B cell (primary cell): ENCODE data around the gene PHC3. TPM values are rescaled to one million over a fixed set of nuclear protein-coding genes. Genes with fewer than 3 reads are reported as not detected.
A peak's percentile ranks its signal among the peaks of the same experiment; 100 is the strongest.

ENCODE experiments used
- ATAC-seq: fragments of 200-7000 bp; cut with Tn5 transposase; one replicate; pipeline ENCODE4 v1.10.0; 2021; ENCODE audit warnings: low read depth, mild to moderate bottlenecking, moderate number of reproducible peaks, moderate library complexity
- CTCF ChIA-PET: fragments of 350-600 bp; sonication (Branson Sonifier 250); formaldehyde crosslinking; loops from one replicate; lab custom pipeline; 2021; ENCODE audit warnings: antibody characterized with exemption, inconsistent platforms; lab: Charles Lee
- POLR2A ChIA-PET: fragments of 350-600 bp; sonication (Branson Sonifier 250); formaldehyde crosslinking; loops from one replicate; lab custom pipeline; 2021; ENCODE audit warnings: antibody characterized with exemption; lab: Charles Lee
- DNase-seq: peaks from one replicate; pipeline ENCODE4 v3.0.0; 2013
- H2AFZ ChIP-seq: 2 replicates; pipeline ENCODE4 v1.6.1; 2012; ENCODE audit warnings: mild to moderate bottlenecking, low read depth, low read length; ENCODE audit not compliant: insufficient read depth, poor library complexity, severe bottlenecking
- H3K27ac ChIP-seq, 2 donors: 1 replicate in 1 of 2; 2 replicates in 1 of 2; pipeline ENCODE4 v1.5.1; 2012 to 2013; ENCODE audit warnings: low read length in 2 of 2, mild to moderate bottlenecking in 2 of 2, moderate library complexity in 1 of 2
- H3K27me3 ChIP-seq, 4 experiments: fragments of 200-600 bp in 1 of 4; sonication (generic) in 1 of 4; replicated peaks in 1 of 4; 1 replicate in 2 of 4; 2 replicates in 2 of 4; pipeline versions ENCODE4 v1.6.1 to v1.7.0; 2013 to 2016; ENCODE audit warnings: low read length in 3 of 4, mild to moderate bottlenecking in 2 of 4, mixed read lengths in 1 of 4, moderate library complexity in 1 of 4; ENCODE audit not compliant: insufficient read depth in 4 of 4, control insufficient read depth in 3 of 4; ENCODE audit errors: control extremely low read depth in 1 of 4
- H3K36me3 ChIP-seq, 2 experiments: replicated peaks in 1 of 2; 1 replicate in 1 of 2; 2 replicates in 1 of 2; pipeline versions ENCODE4 v1.6.1 to v1.7.1; 2013; ENCODE audit warnings: low read length in 1 of 2; ENCODE audit not compliant: insufficient read depth in 2 of 2, control insufficient read depth in 1 of 2; ENCODE audit errors: control extremely low read depth in 1 of 2, extremely low read depth in 1 of 2
- H3K4me1 ChIP-seq, 2 donors: fragments of 200-600 bp in 1 of 2; sonication (generic) in 1 of 2; 1 replicate in 1 of 2; 2 replicates in 1 of 2; pipeline versions ENCODE4 v1.5.1 to v1.6.1; 2013 to 2017; ENCODE audit warnings: low read length in 2 of 2; ENCODE audit not compliant: control insufficient read depth in 2 of 2, insufficient read depth in 2 of 2
- H3K4me2 ChIP-seq: replicated peaks from 2 replicates; pipeline ENCODE3; 2012; ENCODE audit warnings: mild to moderate bottlenecking, low read depth, low read length; ENCODE audit not compliant: poor library complexity, severe bottlenecking
- H3K4me3 ChIP-seq, 5 experiments: fragments of 200-600 bp in 1 of 5; sonication (generic) in 1 of 5; 1 replicate in 3 of 5; 2 replicates in 2 of 5; pipeline versions ENCODE4 v1.5.1 to v1.7.0; 2011 to 2016; ENCODE audit warnings: low read length in 4 of 5, mild to moderate bottlenecking in 4 of 5, low read depth in 2 of 5, control low read depth in 1 of 5, moderate library complexity in 1 of 5; ENCODE audit not compliant: insufficient read depth in 1 of 5; ENCODE audit errors: control extremely low read depth in 1 of 5, extremely low read depth in 1 of 5
- H3K79me2 ChIP-seq: fragments of 200-600 bp; sonication (generic); one replicate; pipeline ENCODE4 v1.6.0; 2016; ENCODE audit warnings: low read length; ENCODE audit not compliant: control insufficient read depth, insufficient read depth
- H3K9ac ChIP-seq: fragments of 200-600 bp; sonication (generic); 2 replicates; pipeline ENCODE4 v1.6.1; 2017; ENCODE audit warnings: mild to moderate bottlenecking, low read length, moderate library complexity
- H3K9me3 ChIP-seq, 3 donors: one replicate each; pipeline versions ENCODE4 v1.6.1 to v1.7.1; 2013; ENCODE audit warnings: low read length in 2 of 3; ENCODE audit not compliant: control insufficient read depth in 2 of 3, insufficient read depth in 1 of 3; ENCODE audit errors: control extremely low read depth in 1 of 3
- H4K20me1 ChIP-seq: 2 replicates; pipeline ENCODE4 v1.6.0; 2012; ENCODE audit warnings: mild to moderate bottlenecking, low read length; ENCODE audit not compliant: insufficient read depth, control insufficient read depth, poor library complexity, severe bottlenecking
- H3K27ac Mint-ChIP-seq: one replicate; pipeline ENCODE4 v1.8.0; 2021; ENCODE audit warnings: mixed read lengths
- H3K27me3 Mint-ChIP-seq: one replicate; pipeline ENCODE4 v1.8.0; 2021; ENCODE audit warnings: mixed read lengths
- H3K4me1 Mint-ChIP-seq: one replicate; pipeline ENCODE4 v1.8.0; 2021; ENCODE audit warnings: mixed read lengths
- H3K4me3 Mint-ChIP-seq: one replicate; pipeline ENCODE4 v1.8.0; 2021; ENCODE audit warnings: mixed read lengths
- H3K9me3 Mint-ChIP-seq: one replicate; pipeline ENCODE4 v1.8.0; 2022; ENCODE audit warnings: mixed read lengths; ENCODE audit not compliant: insufficient read depth
- EZH2 ChIP-seq: IDR thresholded peaks from 2 replicates; pipeline ENCODE4 v1.6.1; 2012; ENCODE audit warnings: borderline replicate concordance, low read depth, mild to moderate bottlenecking, moderate library complexity, low read length; ENCODE audit not compliant: insufficient read depth, poor library complexity, severe bottlenecking
- WGBS: methylation state at CpG from one replicate; pipeline ENCODE4 v1.1.5; 2013; ENCODE audit warnings: missing lambda C conversion rate; ENCODE audit not compliant: insufficient coverage; 5-methylcytosine and 5-hydroxymethylcytosine counted together
- intact Hi-C: fragments of 100-400 bp; cut with micrococcal nuclease; formaldehyde crosslinking; loops from one replicate; pipeline ENCODE4 v1.10.0; 2022
- polyA minus RNA-seq: library from RNA; depleted of rRNA, polyadenylated mRNA; stranded (reverse); fragments of >200 nt; gene quantifications from 2 replicates; pipeline ENCODE4 v1.2.3, GENCODE V29; 2012
- polyA plus RNA-seq: library from polyadenylated mRNA; depleted of rRNA; stranded (reverse); fragments of >200 nt; gene quantifications from 2 replicates; pipeline ENCODE4 v1.2.3, GENCODE V29; 2012
- total RNA-seq, 2 donors: library from RNA; stranded (reverse); fragments of 120-200 nt in 1 of 2; gene quantifications; 1 replicate in 1 of 2; 2 replicates in 1 of 2; pipeline versions ENCODE4 v1.2.3 to v1.2.4, GENCODE V29; 2013 to 2022
- TF ChIP-seq, protein P1 (sequence below): fragments of 200-600 bp; IDR thresholded peaks from one replicate; pipeline ENCODE4 v1.8.0; 2022; ENCODE audit warnings: antibody characterized with exemption, mild to moderate bottlenecking

PHC3 gene, protein sequence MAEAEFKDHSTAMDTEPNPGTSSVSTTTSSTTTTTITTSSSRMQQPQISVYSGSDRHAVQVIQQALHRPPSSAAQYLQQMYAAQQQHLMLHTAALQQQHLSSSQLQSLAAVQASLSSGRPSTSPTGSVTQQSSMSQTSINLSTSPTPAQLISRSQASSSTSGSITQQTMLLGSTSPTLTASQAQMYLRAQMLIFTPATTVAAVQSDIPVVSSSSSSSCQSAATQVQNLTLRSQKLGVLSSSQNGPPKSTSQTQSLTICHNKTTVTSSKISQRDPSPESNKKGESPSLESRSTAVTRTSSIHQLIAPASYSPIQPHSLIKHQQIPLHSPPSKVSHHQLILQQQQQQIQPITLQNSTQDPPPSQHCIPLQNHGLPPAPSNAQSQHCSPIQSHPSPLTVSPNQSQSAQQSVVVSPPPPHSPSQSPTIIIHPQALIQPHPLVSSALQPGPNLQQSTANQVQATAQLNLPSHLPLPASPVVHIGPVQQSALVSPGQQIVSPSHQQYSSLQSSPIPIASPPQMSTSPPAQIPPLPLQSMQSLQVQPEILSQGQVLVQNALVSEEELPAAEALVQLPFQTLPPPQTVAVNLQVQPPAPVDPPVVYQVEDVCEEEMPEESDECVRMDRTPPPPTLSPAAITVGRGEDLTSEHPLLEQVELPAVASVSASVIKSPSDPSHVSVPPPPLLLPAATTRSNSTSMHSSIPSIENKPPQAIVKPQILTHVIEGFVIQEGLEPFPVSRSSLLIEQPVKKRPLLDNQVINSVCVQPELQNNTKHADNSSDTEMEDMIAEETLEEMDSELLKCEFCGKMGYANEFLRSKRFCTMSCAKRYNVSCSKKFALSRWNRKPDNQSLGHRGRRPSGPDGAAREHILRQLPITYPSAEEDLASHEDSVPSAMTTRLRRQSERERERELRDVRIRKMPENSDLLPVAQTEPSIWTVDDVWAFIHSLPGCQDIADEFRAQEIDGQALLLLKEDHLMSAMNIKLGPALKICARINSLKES
- total RNA-seq (159 and 165 TPM in 2 replicates), polyA plus RNA-seq (42.7 and 51.8 TPM in 2 replicates), polyA minus RNA-seq (76.9 and 173 TPM in 2 replicates)
- 51.0 TPM for total RNA-seq (2013)

DNA sequence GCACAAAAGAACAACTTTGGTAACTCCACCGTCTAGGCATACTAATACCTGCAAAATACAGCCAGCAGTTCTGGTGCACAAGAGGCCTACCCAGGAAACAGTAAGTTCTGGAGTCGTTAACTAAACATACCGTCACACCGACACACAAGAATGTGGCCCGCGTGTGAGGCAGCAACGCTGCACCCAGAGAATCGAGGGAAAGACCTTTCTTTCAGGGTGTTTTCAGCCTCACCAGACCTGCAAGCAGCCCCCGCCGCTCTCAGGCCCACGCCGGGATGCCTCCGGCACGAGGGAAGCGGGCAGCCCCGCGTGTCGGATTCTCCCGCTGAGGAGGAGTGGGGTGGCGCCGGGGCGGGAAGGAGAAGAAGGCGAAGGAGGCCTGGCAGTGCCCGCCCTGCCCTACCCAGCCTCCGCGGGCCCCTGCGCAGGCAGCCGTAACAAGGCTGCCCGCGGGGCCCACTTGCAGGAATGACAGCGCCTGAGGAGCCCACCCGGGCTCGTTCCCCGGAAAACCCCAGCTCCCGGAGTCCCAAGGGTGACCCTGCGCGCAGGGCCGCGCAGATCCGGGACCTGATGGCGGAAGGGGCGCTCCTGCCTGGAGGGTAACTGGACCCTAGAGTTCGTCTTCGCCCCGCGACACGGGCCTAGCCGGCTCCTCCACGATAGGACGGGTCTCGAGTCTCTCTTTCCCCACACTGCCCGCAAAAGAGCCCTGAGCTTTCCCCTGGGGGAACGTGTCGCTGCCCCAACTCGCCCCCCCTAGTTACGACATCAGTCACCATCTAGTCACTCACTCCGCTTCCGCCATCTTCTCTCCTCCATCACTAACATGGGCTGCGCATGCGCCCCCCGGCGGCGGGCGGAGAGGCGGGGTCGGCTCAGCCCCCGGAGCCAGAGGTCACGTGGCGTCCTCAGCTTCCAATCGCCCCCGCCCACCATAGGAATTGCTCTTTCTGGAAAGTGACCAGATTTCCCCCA, at the start of gene PHC3:
TSS of gene PHC3 (minus strand) at position 826 of the 978 bp plus-strand sequence. CDS start at position 808, 18 bp downstream.
- Mint-ChIP-seq H3K27me3 (no peaks in the 10 kb centered on the region), H3K4me3 (peak within 1 kb of the TSS; percentile 98), H3K27ac (peak within 1 kb of the TSS; percentile 100), H3K9me3 (no peaks in the 10 kb centered on the region), H3K4me1 (peaks cover 28% of the 10 kb centered on the region)
- H3K27ac ChIP-seq: peak within 1 kb of the TSS; percentile 96 to 98
- TF ChIP-seq, protein P1, sequence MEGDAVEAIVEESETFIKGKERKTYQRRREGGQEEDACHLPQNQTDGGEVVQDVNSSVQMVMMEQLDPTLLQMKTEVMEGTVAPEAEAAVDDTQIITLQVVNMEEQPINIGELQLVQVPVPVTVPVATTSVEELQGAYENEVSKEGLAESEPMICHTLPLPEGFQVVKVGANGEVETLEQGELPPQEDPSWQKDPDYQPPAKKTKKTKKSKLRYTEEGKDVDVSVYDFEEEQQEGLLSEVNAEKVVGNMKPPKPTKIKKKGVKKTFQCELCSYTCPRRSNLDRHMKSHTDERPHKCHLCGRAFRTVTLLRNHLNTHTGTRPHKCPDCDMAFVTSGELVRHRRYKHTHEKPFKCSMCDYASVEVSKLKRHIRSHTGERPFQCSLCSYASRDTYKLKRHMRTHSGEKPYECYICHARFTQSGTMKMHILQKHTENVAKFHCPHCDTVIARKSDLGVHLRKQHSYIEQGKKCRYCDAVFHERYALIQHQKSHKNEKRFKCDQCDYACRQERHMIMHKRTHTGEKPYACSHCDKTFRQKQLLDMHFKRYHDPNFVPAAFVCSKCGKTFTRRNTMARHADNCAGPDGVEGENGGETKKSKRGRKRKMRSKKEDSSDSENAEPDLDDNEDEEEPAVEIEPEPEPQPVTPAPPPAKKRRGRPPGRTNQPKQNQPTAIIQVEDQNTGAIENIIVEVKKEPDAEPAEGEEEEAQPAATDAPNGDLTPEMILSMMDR: no peak
- TF ChIP-seq EZH2: no peak
- WGBS: under 1% methylated on average over 69 of the region's 71 CpGs
- peak within 1 kb of the TSS; percentile 87 for H3K4me2 ChIP-seq
- ChIA-PET CTCF (interaction anchor here (0.8 kb wide), 1 partner anchor 318 kb away, joined by 3 read pairs; no protein-coding TSS in a partner anchor), POLR2A (interaction anchor here (0.6 to 1.9 kb wide), 6 partner anchors 11 to 417 kb away, joined by 4 to 8 read pairs (median 5); partner anchors contain the start of gene TERC)
- H4K20me1 ChIP-seq: no peaks in the 10 kb centered on the region
- peaks cover 5 to 21% of the 10 kb centered on the region in 2 experiments for H3K36me3 ChIP-seq
- no peaks in the 10 kb centered on the region for H3K27me3 ChIP-seq
- H3K9me3 ChIP-seq: no peaks in the 10 kb centered on the region
- H3K79me2 ChIP-seq: peaks cover 54% of the 10 kb centered on the region
- peak; percentile 82 for ATAC-seq
- intact Hi-C loops: loop anchor here (1.0 to 10.0 kb wide), 8 partner anchors 27 to 418 kb away; partner anchors contain the start of genes GPR160, LRRC31, MYNN and PRKCI
- peaks cover 20 to 25% of the 10 kb centered on the region in 2 donors for H3K4me1 ChIP-seq
- H3K9ac ChIP-seq: peak within 1 kb of the TSS; percentile 98
- H3K4me3 ChIP-seq: peak within 1 kb of the TSS; percentile 61 to 98 (median 95)
- peak within 1 kb of the TSS; percentile 94 for H2AFZ ChIP-seq
- peak; percentile 95 for DNase-seq
